Lower leg skin (tissue), 4 donors: ENCODE data around the gene MCUR1. TPM values are rescaled to one million over a fixed set of nuclear protein-coding genes. Genes with fewer than 3 reads are reported as not detected.
"Not testable (repeated sequence)": the region's sequence is repeated elsewhere in the genome, so short reads cannot be mapped to it uniquely, and the experiment has no call there.

Experiments used
- DNase-seq, 2 donors: peaks; one replicate each; pipeline ENCODE4 v3.0.0-alpha.2; 2019; ENCODE audit warnings: low spot score in 2 of 2
- H3K4me3 ChIP-seq: fragments of 200-600 bp; sonication (generic); 2 replicates; pipeline ENCODE4 v1.5.1; 2017; ENCODE audit warnings: mild to moderate bottlenecking, low read depth; ENCODE audit not compliant: poor library complexity, severe bottlenecking
- POLR2A ChIP-seq, 2 donors: fragments of 450-650 bp; IDR thresholded peaks; one replicate each; pipeline ENCODE4 v1.6.1; 2016 to 2017; ENCODE audit warnings: antibody characterized with exemption in 2 of 2, mild to moderate bottlenecking in 1 of 2, moderate library complexity in 1 of 2
- WGBS, 2 donors: methylation state at CpG; one replicate each; pipeline ENCODE4 v1.1.5; 2018; 5-methylcytosine and 5-hydroxymethylcytosine counted together
- intact Hi-C: fragments of 100-400 bp; cut with DNase I; formaldehyde crosslinking; loops from one replicate; pipeline ENCODE4 v1.15.0; 2023; ENCODE audit warnings: low total_unique reads
- total RNA-seq, 4 donors: library from RNA; depleted of rRNA; stranded (reverse); fragments of >200 nt; gene quantifications; one replicate each; pipeline ENCODE4 v1.1.0, GENCODE V29; 2016
- TF ChIP-seq, protein P1 (sequence below), 3 donors: fragments of 450-650 bp; IDR thresholded peaks; one replicate each; pipeline ENCODE4 v1.5.1; 2016; ENCODE audit warnings: antibody characterized with exemption in 3 of 3, mild to moderate bottlenecking in 3 of 3, moderate library complexity in 2 of 3

Gene MCUR1
- total RNA-seq, 4 donors from 2014 or later: 19.2 to 50.1 (median 33.5) TPM

DNA sequence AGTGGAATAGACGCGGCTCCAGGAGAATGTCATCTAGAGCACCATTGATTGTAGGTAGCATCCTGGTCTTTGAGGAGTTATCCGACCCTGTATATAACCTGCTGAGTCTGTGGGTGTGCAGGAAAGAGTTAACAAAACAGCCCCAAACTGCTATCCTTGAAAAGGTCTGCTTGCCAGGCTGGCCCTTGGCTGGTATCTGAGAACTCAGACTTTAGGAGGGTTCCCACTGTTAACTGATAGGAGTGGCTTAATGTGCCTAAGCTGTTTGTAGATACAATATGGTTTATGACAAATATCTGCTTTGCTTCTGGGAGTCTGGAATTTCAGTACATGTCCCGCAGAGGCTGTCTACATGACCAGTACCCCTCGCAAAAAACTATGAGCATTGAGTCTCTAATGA lies 27.6 kb upstream of the MCUR1 start:
- intact Hi-C loops: no loop called here
- H3K4me3 ChIP-seq: no peak overlapping the region
- no peak for DNase-seq
- TF ChIP-seq, protein P1, sequence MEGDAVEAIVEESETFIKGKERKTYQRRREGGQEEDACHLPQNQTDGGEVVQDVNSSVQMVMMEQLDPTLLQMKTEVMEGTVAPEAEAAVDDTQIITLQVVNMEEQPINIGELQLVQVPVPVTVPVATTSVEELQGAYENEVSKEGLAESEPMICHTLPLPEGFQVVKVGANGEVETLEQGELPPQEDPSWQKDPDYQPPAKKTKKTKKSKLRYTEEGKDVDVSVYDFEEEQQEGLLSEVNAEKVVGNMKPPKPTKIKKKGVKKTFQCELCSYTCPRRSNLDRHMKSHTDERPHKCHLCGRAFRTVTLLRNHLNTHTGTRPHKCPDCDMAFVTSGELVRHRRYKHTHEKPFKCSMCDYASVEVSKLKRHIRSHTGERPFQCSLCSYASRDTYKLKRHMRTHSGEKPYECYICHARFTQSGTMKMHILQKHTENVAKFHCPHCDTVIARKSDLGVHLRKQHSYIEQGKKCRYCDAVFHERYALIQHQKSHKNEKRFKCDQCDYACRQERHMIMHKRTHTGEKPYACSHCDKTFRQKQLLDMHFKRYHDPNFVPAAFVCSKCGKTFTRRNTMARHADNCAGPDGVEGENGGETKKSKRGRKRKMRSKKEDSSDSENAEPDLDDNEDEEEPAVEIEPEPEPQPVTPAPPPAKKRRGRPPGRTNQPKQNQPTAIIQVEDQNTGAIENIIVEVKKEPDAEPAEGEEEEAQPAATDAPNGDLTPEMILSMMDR (IDR thresholded peaks at IDR 0.05): no peak
- TF ChIP-seq POLR2A (IDR thresholded peaks at IDR 0.05): no peak
- whole genome bisulfite sequencing, 2 donors: 88 to 89% methylated on average over 5 of the region's 5 CpGs

DNA sequence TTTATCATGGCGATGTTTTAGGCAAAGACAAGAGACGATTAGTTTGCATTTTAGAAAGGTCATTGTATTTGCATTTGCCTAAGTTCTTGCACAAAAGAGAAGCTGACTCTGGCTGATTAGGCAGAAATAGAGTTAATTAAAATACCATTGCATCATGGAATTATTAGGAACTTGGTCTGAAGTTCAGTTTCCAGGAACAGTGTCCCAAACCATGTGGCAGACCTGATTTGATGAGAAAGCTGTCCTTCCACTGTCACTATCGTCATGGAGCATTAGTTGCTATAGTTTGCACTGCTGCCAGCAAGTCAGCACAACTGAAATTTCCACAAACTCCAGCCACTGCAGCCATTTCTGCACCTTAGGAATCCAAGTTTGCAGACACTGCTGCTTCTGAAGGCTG lies 24.3 kb upstream of the MCUR1 start:
- 52 to 77% methylated on average over 3 of the region's 3 CpGs for WGBS, 2 donors
- intact Hi-C loops: no loop called here
- DNase-seq: no peak
- no peak overlapping the region for H3K4me3 ChIP-seq
- TF ChIP-seq, protein P1 (IDR thresholded peaks at IDR 0.05): no peak
- no peak for TF ChIP-seq POLR2A (IDR thresholded peaks at IDR 0.05)

DNA sequence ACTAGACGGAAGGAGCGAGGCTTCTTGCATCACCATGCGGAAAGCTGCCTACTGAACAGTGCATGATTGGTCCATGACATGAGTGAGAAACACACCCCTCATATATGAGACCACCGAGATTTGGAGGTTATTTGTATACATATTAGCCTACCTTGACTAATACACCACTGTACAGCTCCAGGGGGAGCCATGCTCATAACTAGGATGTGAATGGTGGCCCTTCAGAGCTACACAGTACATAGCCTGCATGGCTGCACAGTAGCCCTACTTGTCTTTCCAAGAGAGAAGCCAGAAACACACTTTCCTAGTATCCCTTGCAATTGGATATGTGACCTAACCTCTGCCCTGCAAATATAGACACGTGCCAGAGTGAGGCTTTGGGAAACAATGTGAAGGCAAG lies 21.8 kb upstream of the MCUR1 start:
- no peak for DNase-seq
- no peak for TF ChIP-seq POLR2A (IDR thresholded peaks at IDR 0.05)
- TF ChIP-seq, protein P1 (IDR thresholded peaks at IDR 0.05): no peak
- intact Hi-C loops: no loop called here
- 92 to 94% methylated on average over 5 of the region's 5 CpGs for WGBS, 2 donors
- no peak overlapping the region for H3K4me3 ChIP-seq

DNA sequence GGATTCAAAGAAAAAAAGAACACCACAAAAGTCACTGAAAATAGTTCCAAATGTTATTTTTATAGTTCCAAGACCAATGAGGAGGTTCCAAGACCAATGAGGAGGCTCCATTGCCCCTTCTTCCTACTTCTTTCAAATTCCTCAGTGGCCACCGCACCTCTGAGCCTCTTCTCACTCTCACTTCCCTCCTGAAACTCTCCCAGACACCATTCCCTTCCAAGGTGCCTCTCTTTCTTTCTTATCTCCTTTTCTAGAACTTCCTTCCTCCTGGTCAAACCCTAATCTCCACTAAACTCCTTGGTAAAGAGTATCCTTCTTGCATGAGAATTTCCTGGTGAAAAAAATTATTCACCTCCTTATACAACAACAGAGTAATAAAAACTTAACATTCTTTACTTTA lies 20.4 kb upstream of the MCUR1 start:
- TF ChIP-seq, protein P1 (IDR thresholded peaks at IDR 0.05): no peak
- no peak for TF ChIP-seq POLR2A (IDR thresholded peaks at IDR 0.05)
- intact Hi-C loops: no loop called here
- WGBS, 2 donors: 34 to 70% methylated on average over 1 of the region's 1 CpG
- DNase-seq: no peak
- no peak overlapping the region for H3K4me3 ChIP-seq

DNA sequence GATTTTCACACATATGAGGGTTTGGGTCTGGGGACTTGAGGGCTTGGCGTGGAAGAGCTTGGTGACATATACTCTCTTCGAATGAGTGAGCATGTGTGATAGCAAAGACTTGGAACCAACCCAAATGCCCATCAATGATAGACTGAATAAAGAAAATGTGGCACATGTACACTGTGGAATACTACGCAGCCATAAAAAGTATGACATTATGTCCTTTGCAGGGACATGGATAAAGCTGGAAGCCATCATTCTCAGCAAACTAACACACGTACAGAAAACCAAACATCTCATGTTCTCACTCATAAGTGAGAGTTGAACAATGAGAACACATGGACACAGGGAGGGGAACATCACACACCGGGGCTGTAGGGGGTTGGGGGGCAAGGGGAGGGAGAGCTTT lies 19.7 kb upstream of the MCUR1 start:
- intact Hi-C loops, DNase-seq, H3K4me3 ChIP-seq: not testable (repeated sequence)
- WGBS, 2 donors: 71 to 72% methylated on average over 4 of the region's 5 CpGs

DNA sequence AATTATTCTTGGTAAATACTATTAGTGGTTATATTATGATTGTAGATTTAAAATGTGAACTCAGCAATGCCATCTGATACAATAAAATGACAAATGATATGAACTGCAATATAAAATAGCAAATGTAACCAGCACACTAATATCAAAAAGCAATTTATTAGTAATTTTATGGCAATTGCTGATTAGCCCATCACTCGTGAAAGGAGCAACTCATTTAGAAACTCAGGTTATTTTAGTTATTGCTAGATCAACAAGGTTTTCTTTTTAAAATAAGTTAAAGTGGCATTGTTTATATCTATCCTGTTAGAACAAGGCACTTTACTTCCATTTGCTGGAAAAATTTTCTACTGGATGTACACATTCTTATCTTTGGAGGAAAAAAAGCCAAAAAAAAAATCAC lies 18.4 kb upstream of the MCUR1 start:
- 94% methylated on average over 1 of the region's 1 CpG for WGBS, 2 donors

More for the DNA sequence above, 18.4 kb upstream of the MCUR1 start:
- TF ChIP-seq, protein P1 (IDR thresholded peaks at IDR 0.05): no peak
- TF ChIP-seq POLR2A (IDR thresholded peaks at IDR 0.05): no peak
- intact Hi-C loops: no loop called here
- no peak overlapping the region for H3K4me3 ChIP-seq
- no peak for DNase-seq
